Muscle layer of duodenum (tissue), 2 donors: ENCODE results near the gene NTM.

ENCODE experiments used
- H3K27ac ChIP-seq: one replicate; pipeline ENCODE4 v1.7.0; 2013; ENCODE audit warnings: mild to moderate bottlenecking, low read length
- H3K27me3 ChIP-seq: one replicate; pipeline ENCODE4 v1.7.0; 2013; ENCODE audit warnings: low read depth, mild to moderate bottlenecking, control low read depth, low read length
- H3K36me3 ChIP-seq, 2 donors: one replicate each; pipeline ENCODE4 v1.7.0; 2013; ENCODE audit warnings: low read length in 2 of 2, control low read depth in 1 of 2, mild to moderate bottlenecking in 1 of 2; ENCODE audit not compliant: insufficient read depth in 2 of 2, control insufficient read depth in 1 of 2
- H3K4me1 ChIP-seq, 2 donors: one replicate each; pipeline ENCODE4 v1.7.0; 2013; ENCODE audit warnings: low read length in 2 of 2, mild to moderate bottlenecking in 2 of 2, control low read depth in 1 of 2, moderate library complexity in 1 of 2; ENCODE audit not compliant: insufficient read depth in 2 of 2, control insufficient read depth in 1 of 2
- H3K4me3 ChIP-seq, 2 donors: one replicate each; pipeline ENCODE4 v1.7.0; 2013; ENCODE audit warnings: low read length in 2 of 2, low read depth in 1 of 2, mild to moderate bottlenecking in 1 of 2
- H3K9me3 ChIP-seq, 2 donors: one replicate each; pipeline ENCODE4 v1.7.0; 2013; ENCODE audit warnings: low read length in 2 of 2, control low read depth in 1 of 2, mild to moderate bottlenecking in 1 of 2; ENCODE audit not compliant: control insufficient read depth in 1 of 2
- donor health status: healthy.

Gene NTM

DNA sequence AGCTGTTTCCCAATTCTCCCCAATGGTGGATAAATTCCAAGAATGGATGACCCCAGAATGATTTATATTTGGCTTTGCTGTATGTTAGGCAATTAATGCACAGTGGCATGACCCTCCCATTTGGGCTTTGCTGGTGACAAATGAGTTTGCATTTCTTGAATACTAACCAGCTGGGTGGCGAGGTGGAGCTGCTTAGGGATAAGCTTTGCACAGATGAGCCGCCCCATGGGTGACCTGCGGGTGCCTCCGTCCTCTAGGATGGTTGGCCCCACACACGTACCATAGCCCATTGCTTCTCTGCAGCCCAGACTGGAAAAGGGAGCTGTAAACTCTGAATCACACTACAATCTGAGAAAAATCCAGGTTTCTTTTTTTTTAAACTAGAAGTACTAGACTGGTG, 94.6 kb downstream of the NTM start:
- no peaks in the 10 kb centered on the region for H3K4me1 ChIP-seq
- no peaks in the 10 kb centered on the region for H3K9me3 ChIP-seq
- no peak overlapping the region for H3K27ac ChIP-seq
- H3K27me3 ChIP-seq = no peaks in the 10 kb centered on the region
- H3K4me3 ChIP-seq = no peak overlapping the region
- no peaks in the 10 kb centered on the region for H3K36me3 ChIP-seq

DNA sequence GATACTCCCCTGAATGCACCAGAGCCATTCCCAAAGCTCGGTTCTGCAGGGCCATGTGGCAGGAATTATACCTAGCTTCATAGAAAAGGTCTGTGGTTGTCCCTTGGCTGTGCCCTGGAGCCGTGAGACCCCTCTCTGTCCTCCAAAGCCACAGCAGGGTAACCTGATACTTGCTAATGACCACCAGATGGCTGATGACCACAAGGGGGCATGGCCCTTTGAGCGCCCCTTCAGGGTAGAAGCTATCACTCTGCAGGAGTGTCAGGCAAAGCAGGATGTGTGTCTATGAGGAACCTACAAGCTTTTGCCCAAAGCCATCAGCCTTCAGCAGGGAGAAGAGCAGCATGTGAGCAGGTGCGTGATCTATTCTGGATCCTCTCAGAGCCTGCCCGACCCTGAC, 95.3 kb downstream of the NTM start:
- no peaks in the 10 kb centered on the region for H3K4me1 ChIP-seq
- no peaks in the 10 kb centered on the region for H3K27me3 ChIP-seq

DNA sequence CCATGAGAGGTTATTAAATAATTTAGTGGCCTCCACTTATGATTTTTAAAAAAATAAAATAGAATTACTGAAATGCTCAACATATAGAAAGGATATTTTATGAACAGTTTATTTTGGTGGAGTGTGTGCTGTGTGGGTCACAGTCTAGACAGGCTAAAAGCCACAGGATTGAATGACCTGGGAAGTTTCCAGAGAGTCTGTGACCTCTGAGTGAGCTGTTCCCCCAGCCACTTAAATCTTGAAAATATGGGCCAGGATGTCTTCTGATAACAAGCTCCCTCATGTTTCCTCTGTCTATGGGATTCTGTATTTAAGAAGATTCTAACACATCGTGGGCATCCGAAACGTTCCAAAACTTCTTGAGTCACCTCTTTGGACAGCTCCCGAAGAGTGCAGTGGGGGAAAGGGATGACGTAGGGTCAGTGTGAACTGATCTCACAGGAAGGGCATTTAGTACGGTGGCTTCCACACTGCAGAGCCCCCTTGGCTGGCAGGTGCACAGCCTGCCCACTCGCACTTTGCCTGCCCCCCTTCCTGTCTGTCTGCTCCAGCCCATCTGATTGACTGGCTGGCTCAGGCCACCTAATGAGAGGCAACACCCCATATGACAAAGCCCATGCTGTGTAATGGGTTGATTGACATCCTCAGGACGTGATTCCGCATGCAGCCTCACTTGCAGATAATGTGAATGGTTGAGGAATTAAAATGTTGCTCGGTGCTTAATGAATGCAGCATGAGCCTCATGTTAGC, 97.4 kb downstream of the NTM start:
- no peaks in the 10 kb centered on the region for H3K36me3 ChIP-seq
- H3K9me3 ChIP-seq = no peaks in the 10 kb centered on the region
- no peak overlapping the region for H3K4me3 ChIP-seq
- H3K4me1 ChIP-seq = no peaks in the 10 kb centered on the region
- no peak overlapping the region for H3K27ac ChIP-seq
- H3K27me3 ChIP-seq = no peaks in the 10 kb centered on the region

More for the DNA sequence above, 95.3 kb downstream of the NTM start:
- Histone ChIP-seq H3K27ac (no peak overlapping the region), H3K9me3 (no peaks in the 10 kb centered on the region), H3K36me3 (no peaks in the 10 kb centered on the region), H3K4me3 (no peak overlapping the region)

DNA sequence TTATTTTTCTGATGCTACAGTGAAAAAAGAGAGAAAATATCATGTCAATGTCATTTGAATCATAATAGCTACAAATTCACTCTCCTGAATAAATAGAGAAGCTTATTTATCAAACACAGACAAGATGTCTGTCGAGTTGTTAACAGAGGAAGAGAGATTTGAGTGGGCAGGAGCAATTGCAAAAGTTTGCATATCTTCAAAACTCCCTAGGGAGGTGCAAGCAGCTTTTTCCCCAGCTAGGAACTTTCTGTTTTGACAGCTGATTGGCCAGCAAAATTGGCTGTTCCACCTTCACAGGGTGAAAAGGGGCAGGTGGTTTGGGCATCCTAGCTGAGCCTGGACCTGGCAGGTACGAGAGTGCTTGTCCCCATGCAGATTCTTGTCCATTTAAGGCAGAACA, 98.2 kb downstream of the NTM start:
- H3K4me1 ChIP-seq = no peaks in the 10 kb centered on the region
- no peaks in the 10 kb centered on the region for H3K9me3 ChIP-seq
- no peak overlapping the region for H3K27ac ChIP-seq
- no peaks in the 10 kb centered on the region for H3K27me3 ChIP-seq
- H3K4me3 ChIP-seq = no peak overlapping the region
- H3K36me3 ChIP-seq = no peaks in the 10 kb centered on the region

DNA sequence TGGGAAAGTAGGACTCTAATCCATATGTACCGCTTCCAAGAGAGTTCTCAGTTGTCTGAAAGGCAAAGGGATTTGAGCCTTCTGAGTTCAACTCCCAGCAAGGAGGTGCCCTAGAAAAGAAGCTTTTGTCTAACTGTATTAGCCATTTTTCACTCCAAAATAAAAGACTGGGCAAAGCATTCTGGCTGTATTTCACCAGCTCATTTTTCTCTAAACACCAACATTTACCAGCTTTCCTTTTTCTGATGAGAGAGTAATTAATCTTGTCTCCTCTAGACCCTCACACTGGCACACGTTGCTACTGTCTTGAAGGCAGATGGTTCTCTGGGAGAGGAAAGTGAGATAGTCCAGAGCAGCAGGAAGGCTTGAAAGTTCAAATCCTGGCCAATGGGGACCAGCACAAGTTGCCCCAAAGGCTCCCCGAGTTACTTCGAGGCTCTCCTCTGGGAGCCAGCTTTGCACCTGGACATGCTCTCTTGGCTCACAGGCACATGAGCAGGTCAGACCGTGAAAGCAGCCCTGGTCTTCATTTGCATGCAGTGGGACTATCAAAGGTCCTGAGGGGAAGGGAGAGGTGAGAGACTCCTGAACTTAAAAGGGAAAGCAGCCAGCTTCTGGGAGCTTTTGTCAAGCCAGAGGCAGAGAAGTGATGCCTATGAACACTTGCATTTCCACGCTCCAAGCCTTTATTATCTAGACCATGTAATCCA, 100.0 kb downstream of the NTM start:
- no peaks in the 10 kb centered on the region for H3K27me3 ChIP-seq
- H3K27ac ChIP-seq = no peak overlapping the region
- H3K9me3 ChIP-seq = no peaks in the 10 kb centered on the region
- no peaks in the 10 kb centered on the region for H3K36me3 ChIP-seq
- no peaks in the 10 kb centered on the region for H3K4me1 ChIP-seq
- no peak overlapping the region for H3K4me3 ChIP-seq

DNA sequence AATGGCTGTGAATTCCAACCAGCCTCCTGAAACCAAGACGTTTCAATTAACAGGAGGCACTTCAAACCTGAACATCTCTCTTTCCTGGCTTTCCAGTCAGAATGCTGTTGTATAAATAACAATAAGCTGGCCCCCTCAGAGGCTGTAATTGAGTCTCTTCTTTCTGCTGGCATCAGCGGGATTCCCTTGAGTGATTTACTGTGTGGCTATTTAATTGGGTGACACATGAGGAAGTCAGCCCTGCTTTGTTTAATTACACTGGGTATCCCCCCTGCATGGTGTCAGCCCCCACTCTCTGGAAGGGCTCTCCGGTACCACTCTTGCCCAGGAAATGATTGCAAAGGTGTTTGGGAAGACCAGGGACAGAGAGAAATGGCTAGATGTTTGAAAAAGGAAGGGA, 101.6 kb downstream of the NTM start:
- no peak overlapping the region for H3K4me3 ChIP-seq
- H3K4me1 ChIP-seq = no peaks in the 10 kb centered on the region
- H3K27me3 ChIP-seq = no peaks in the 10 kb centered on the region
- no peak overlapping the region for H3K27ac ChIP-seq
- no peaks in the 10 kb centered on the region for H3K36me3 ChIP-seq
- no peaks in the 10 kb centered on the region for H3K9me3 ChIP-seq

DNA sequence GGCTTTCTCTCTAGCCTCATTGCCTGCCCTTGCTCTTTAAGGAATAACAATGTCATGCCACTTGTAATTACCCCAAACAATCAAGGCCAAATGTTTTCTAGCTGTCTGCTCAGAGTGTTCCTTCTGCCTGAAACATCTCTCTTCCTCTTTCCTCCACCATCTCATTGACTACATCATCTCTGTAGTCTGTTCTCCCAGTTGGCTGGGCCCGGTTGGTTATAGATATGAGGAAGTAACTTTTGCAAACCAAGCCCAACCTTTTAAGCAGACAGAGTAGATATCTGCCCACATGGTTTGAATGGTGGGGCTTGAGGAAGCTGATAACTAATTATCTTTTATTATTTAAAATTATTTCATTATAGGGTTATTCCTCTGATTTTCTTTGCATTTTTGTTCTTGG, 104.5 kb downstream of the NTM start:
- Histone ChIP-seq H3K4me3 (no peak overlapping the region), H3K27me3 (no peaks in the 10 kb centered on the region), H3K4me1 (no peaks in the 10 kb centered on the region)

DNA sequence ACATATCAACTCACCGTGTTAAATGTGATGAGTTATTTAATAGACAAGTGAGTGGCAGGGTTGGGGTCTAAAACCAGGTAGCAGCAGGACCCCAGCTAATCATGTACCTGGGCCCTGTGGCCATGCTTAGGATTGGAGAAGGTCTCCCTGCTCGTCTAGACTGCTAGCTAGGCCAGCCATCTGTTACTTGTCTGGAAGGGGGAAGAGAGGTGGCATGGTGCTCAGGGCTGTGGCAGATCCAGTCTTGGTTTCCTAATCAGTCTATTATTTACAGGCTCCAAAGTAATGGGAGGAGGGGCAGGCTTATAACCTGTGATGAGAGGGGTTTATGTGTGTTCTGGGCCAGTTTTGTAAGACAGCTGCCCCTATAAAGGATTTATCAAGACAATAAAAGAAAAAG, 105.9 kb downstream of the NTM start:
- no peak overlapping the region for H3K4me3 ChIP-seq
- no peaks in the 10 kb centered on the region for H3K9me3 ChIP-seq
- no peaks in the 10 kb centered on the region for H3K27me3 ChIP-seq
- no peak overlapping the region for H3K27ac ChIP-seq
- no peaks in the 10 kb centered on the region for H3K4me1 ChIP-seq
- no peaks in the 10 kb centered on the region for H3K36me3 ChIP-seq

More for the DNA sequence above, 104.5 kb downstream of the NTM start:
- Histone ChIP-seq H3K27ac (no peak overlapping the region), H3K9me3 (no peaks in the 10 kb centered on the region), H3K36me3 (no peaks in the 10 kb centered on the region)

DNA sequence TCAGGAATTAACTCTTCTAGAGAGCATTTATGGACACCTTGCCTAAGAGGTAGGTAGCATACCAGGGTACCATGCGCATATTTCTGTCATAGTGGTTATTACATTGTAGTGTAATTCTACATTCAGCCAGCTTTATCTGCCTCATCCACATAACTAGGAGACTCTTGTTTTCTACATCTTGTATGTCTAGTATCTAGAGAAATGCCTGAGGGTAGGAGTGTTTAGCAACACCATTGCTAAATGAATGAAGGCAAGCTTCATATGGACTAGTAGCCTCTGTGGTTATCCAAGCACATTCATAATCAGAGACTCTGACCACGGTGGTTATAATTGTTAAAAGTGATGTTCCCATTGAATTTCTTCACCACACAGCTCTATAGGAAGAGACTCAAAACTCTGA, 107.9 kb downstream of the NTM start:
- Histone ChIP-seq H3K27me3 (no peaks in the 10 kb centered on the region), H3K4me3 (no peak overlapping the region), H3K4me1 (no peaks in the 10 kb centered on the region), H3K27ac (no peak overlapping the region), H3K36me3 (no peaks in the 10 kb centered on the region), H3K9me3 (no peaks in the 10 kb centered on the region)

DNA sequence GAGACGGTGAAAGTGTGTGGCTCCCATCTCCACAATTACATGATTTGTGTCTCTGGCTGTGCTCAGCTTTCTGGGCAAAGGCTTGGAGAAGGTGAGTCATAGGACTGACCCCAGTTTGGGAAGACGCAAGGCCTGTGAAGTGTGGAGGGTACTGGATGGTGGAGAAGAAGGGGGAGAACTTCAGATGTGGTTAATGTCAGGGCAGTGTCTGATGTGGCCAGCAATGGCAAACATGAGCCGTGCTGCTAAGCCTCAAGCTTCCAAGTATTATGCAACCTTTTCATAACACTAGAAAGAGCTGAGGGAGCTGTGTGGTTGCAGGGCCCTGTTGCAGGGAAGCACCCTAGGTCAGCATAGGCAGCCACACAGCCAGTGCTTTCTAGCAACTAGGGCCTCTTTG, 110.9 kb downstream of the NTM start:
- Histone ChIP-seq H3K9me3 (no peaks in the 10 kb centered on the region), H3K27ac (no peak overlapping the region), H3K27me3 (no peaks in the 10 kb centered on the region), H3K36me3 (no peaks in the 10 kb centered on the region), H3K4me3 (no peak overlapping the region), H3K4me1 (no peaks in the 10 kb centered on the region)

DNA sequence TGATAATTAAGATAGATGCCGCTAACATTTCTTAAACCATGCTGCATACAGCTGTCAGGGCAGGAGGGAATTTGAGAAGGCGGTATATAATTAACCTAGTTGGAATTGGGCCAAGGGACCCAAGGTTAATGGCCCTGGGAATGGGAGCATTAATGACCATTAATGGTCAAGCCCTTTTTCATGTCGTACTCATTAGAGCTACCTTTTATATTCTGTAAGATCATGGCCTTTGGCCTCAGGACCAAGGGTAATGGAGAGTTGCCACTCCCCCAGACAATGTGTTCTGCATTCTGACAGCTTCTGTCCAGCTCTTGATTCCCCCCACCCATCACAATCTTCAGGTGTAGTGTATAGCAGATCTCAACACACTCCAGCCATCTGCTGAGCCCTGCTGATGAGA, 111.6 kb downstream of the NTM start:
- Histone ChIP-seq H3K27ac (no peak overlapping the region), H3K36me3 (no peaks in the 10 kb centered on the region), H3K4me1 (peaks cover 0 to 5% of the 10 kb centered on the region in 2 donors)

DNA sequence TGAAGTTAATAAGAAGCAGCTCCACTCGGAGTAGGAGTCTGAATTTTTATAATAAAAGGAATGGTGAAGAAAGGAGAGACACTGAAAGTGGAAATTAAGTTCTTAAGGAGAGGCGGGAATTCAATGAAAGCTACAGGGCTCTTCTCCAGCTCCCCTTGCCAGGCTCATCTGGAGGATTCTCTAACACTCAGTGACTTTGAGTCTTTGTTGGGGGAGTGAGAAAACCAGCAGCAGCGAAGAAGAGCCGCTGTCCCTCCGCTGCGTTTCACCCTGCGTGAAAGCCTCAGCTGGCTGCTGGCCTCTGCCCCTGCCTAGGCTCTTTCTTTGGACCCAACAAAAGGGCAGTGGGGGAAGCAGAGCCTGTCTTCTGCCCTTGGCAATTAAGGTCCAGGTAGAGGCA, 113.0 kb downstream of the NTM start:
- H3K4me3 ChIP-seq = no peak overlapping the region
- no peaks in the 10 kb centered on the region for H3K27me3 ChIP-seq
- H3K4me1 ChIP-seq = peaks cover 10 to 14% of the 10 kb centered on the region in 2 donors
- H3K27ac ChIP-seq = no peak overlapping the region
- H3K36me3 ChIP-seq = no peaks in the 10 kb centered on the region
- no peaks in the 10 kb centered on the region for H3K9me3 ChIP-seq

More for the DNA sequence above, 111.6 kb downstream of the NTM start:
- no peaks in the 10 kb centered on the region for H3K9me3 ChIP-seq
- no peaks in the 10 kb centered on the region for H3K27me3 ChIP-seq
- no peak overlapping the region for H3K4me3 ChIP-seq
